GM12872 (cell line): ENCODE measurements around the gene GALNT6.

Experiments used
- TF ChIP-seq, protein P1 (sequence below): IDR thresholded peaks from 3 replicates; pipeline ENCODE4 v1.5.1; 2011; ENCODE audit warnings: low read depth, mild to moderate bottlenecking, low read length, moderate library complexity; ENCODE audit not compliant: insufficient read depth

Gene GALNT6

DNA sequence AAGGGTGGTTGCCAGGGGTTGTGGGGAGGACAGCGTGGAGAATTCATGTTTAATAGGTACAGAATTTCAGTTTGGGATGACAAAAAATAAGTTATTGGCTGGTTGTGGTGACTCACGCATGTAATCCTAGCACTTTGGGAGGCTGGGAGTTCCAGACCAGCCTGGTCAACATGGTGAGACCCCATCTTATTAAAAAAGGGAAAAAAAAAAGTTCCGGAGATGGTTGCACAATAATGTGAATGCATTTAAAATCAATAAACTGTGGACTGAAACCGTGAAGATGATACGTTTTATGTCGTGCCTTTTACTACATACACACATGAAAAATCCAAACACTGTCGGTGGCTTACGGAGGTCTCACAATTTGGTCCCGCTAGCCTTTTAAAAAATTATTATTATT is 20.5 kb downstream of the GALNT6 start:
- TF ChIP-seq, protein P1, sequence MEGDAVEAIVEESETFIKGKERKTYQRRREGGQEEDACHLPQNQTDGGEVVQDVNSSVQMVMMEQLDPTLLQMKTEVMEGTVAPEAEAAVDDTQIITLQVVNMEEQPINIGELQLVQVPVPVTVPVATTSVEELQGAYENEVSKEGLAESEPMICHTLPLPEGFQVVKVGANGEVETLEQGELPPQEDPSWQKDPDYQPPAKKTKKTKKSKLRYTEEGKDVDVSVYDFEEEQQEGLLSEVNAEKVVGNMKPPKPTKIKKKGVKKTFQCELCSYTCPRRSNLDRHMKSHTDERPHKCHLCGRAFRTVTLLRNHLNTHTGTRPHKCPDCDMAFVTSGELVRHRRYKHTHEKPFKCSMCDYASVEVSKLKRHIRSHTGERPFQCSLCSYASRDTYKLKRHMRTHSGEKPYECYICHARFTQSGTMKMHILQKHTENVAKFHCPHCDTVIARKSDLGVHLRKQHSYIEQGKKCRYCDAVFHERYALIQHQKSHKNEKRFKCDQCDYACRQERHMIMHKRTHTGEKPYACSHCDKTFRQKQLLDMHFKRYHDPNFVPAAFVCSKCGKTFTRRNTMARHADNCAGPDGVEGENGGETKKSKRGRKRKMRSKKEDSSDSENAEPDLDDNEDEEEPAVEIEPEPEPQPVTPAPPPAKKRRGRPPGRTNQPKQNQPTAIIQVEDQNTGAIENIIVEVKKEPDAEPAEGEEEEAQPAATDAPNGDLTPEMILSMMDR, result no peak

DNA sequence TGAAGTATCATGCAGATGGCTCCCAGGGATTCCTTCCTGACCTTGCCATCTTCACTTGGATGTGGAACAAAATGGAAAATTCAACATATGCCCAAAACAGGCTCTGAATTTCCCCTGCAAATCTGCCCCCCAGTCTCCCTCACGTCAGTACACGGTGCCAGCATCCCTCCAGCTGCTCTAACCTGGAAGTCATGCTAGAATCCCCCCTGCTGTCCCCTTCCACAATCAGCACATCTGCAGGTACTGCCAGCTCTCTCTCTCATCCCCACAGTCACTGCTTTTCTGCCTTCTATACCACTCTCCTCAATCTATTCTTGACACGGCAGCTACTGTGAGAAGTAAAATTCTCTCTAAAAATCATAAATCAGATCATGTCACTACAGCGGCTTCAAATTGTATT is 21.6 kb downstream of the GALNT6 start:
- TF ChIP-seq, protein P1, result no peak

DNA sequence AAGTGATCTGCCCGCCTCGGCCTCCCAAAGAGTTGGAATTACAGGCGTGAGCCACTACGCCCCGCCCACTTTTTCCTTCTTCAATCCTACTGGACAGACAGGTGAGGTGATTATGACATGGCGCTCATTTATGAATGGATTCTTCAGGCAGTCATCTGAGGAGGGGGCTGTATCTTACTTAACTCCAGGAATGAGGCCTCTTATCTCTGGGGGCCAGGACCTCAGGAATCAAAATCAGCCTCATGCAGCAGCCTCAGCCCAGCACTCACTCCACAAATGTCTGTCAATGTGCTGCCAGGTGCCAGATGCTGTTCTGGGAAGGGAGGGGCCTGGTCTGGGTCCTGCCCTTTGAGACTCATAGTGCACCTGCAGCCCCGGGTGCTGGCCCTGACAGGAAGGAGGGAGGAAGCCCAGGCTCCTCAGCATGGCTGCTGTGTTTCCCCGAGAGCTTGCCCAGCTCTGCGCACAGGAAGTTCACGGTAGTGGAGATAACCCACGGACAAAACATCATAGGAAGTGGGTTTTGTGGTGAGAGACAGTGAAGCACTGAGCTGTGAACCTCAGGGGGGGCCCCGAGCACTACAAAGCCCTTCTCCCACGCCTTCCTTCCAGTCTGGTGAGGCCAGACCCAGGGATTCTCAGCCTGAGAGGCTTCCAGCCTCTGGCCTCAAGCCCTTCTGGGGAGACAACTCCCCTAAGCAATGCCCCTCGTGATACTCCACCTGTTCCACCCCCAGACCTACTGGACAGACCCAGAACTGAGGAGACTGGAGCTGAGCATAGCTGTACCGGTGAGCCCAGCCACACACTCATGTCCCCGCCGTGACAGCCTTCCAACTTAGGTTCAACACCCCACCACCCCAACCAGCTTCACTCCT is 22.3 kb downstream of the GALNT6 start:
- TF ChIP-seq, protein P1, result no peak; the same call in 2 of the 3 replicates

DNA sequence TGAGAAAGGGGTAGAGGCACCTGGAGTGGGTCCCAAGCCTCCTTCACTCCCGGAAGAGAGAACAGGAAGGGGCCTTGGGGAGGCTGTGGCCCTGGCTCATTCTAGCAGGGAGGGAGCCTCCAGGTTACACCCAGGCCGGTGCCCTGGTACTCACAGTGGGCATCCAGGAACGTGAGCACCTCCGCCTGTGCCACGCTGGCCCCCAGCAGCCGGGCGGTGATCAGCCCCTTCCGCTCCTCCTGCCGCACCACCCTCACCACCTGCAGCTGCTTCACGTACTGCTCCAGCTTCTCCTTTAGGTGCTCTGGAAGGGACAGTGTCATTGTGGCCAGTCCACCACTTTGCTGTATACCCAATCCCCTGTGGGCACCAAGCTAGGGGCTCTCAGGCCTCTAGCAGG is 25.9 kb downstream of the GALNT6 start:
- TF ChIP-seq, protein P1, result no peak

DNA sequence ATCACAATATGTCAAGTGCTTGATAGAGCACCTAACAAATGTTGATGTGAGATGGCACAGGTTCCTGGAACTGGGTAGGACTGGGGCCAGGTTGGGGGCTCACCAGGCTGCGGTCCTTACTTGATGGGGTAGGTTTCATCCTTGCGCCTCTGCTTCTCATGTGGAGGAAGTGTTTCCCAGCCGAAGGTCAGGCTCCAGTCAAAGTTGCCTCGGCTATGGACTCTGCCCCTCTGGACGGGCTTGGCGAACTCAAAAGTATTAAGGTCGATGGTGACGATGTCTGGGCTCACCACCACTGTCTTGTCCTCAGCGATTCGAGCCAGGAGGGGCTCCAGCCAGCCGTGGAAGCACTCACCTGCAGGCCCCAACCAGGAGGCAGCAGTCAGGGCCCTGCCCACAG is 27.2 kb downstream of the GALNT6 start:
- TF ChIP-seq, protein P1, result no peak

DNA sequence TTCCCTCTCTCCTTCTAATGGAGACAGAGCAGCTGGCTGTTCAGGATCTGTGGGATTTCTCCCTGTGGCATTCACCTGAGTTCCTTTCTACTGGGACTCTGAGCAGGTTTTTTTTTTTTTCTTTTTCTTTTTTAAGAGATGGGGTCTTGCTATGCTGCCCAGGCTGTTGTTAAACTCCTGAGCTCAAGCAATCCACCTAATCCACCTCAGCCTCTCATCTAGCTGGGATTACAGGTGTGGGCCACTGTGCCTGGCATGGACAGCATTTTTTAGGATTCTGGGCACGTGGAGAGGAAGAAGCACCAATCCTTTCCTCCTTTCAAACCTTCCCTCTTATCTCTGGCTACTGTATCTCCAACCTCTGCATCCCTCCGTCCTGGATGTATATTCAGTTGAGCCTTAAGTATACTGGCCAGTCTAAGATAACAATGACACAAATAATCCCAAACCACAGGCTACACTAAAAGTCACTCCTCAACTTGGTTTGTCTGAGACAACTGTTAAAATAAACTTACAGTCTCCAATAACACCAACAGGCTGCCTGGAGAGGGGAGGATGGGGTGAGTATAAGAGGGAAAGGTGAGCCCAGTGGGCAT is 28.4 kb downstream of the GALNT6 start:
- TF ChIP-seq, protein P1, result no peak

DNA sequence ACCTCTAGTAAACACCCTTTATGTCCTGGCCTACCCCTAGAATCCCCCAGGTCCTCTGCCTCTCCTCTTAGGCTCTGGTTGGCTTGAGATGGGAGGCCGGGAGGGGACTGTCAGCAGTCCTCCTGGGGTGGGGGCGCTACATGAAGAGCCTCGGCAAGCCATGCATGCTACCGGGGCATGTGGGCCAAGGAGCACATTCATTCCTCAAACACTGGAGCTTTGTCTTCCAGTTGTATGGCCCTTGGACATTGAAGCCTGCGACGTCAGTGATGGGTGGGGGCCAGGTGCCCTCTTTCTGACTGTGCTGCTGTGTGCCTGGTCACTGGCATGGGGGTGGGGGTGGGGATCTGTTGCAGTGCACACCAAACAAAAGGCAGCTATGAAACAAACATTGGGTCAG is 28.9 kb downstream of the GALNT6 start:
- TF ChIP-seq, protein P1, result no peak
